ENCODE data around the gene CWC22.

GRCh38 chr2:179950391-179950790 is 56.7 kb downstream of the CWC22 start:
- TF ChIP-seq POLR2AphosphoS5 (IDR thresholded peaks at IDR 0.05; ENCODE audit: borderline replicate concordance, low read depth, low read length), result no peak
- TF ChIP-seq EZH2 (IDR thresholded peaks at IDR 0.05), result no peak
- TF ChIP-seq FOXP2 (optimal IDR thresholded peaks at IDR 0.05; ENCODE audit: control extremely low read depth, extremely low read length, insufficient read depth), result no peak
